Thyroid gland (tissue), 4 donors: ENCODE measurements around the gene AP2B1. TPM values are rescaled to one million over a fixed set of nuclear protein-coding genes. Genes with fewer than 3 reads are reported as not detected.

Experiments used
- DNase-seq, 2 donors: peaks; one replicate each; pipeline ENCODE4 v3.0.0-alpha.2; 2019
- H3K27ac ChIP-seq, 3 donors: fragments of 200-600 bp; sonication (generic); 1 replicate in 2 of 3; 2 replicates in 1 of 3; pipeline ENCODE4 v1.5.1; 2016 to 2019; ENCODE audit warnings: mild to moderate bottlenecking in 1 of 3, moderate library complexity in 1 of 3
- H3K27me3 ChIP-seq: fragments of 200-600 bp; sonication (generic); one replicate; pipeline ENCODE4 v1.5.1; 2019
- H3K36me3 ChIP-seq, 2 donors: fragments of 200-600 bp; sonication (generic); one replicate each; pipeline ENCODE4 v1.5.1; 2016 to 2019
- H3K4me1 ChIP-seq, 2 donors: fragments of 200-600 bp; sonication (generic); one replicate each; pipeline ENCODE4 v1.5.1; 2017 to 2019
- H3K4me3 ChIP-seq, 3 donors: fragments of 200-600 bp; sonication (generic); replicated peaks in 1 of 3; 1 replicate in 2 of 3; 2 replicates in 1 of 3; pipeline ENCODE4 v1.5.1; 2016; ENCODE audit warnings: mild to moderate bottlenecking in 1 of 3
- H3K9me3 ChIP-seq: fragments of 200-600 bp; sonication (generic); one replicate; pipeline ENCODE4 v1.5.1; 2017
- POLR2A ChIP-seq, 2 donors: fragments of 450-650 bp; IDR thresholded peaks; one replicate each; pipeline ENCODE4 v1.6.1; 2017; ENCODE audit warnings: antibody characterized with exemption in 2 of 2, mild to moderate bottlenecking in 2 of 2, moderate library complexity in 1 of 2
- WGBS, 2 donors: methylation state at CpG; one replicate each; pipeline ENCODE4 v1.1.5; 2017; 5-methylcytosine and 5-hydroxymethylcytosine counted together
- intact Hi-C: fragments of 100-400 bp; cut with DNase I; formaldehyde crosslinking; loops from one replicate; pipeline ENCODE4 v1.15.1; 2023
- total RNA-seq, 4 donors: library from RNA; depleted of rRNA; stranded (reverse); fragments of >200 nt; gene quantifications; one replicate each; pipeline ENCODE4 v1.2.3, GENCODE V29; 2016
- TF ChIP-seq, protein P1 (sequence below), 6 experiments: fragments of 200-600 bp in 3 of 6; fragments of 450-650 bp in 3 of 6; sonication (generic) in 3 of 6; IDR thresholded peaks; one replicate each; pipeline ENCODE4 v1.5.1; 2016 to 2019; ENCODE audit warnings: antibody characterized with exemption in 6 of 6, mild to moderate bottlenecking in 2 of 6, inconsistent platforms in 1 of 6, moderate library complexity in 1 of 6

AP2B1 gene
- total RNA-seq, 4 donors from 2014 or later: 105 to 162 (median 122) TPM

DNA sequence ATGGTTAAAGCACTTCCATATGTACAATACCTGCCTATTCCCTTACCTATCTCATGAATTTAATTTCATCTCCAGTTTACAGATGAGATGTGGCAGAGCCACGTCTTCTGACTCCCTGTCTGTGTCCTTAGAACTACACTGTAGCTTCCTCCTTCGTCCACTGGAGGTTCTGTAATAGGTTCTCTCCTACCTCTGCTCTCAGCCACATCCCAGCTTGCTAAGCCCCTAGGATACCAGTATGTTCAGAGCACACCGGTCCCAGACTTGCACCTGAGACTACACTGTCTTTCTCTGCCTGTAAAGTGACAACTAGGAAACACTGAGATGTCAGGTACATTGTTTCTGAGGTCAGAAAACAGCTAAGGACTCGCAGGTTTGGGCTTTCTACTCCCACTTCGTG, 140.5 kb downstream of the AP2B1 start:
- no peak for TF ChIP-seq POLR2A (IDR thresholded peaks at IDR 0.05)
- TF ChIP-seq, protein P1, sequence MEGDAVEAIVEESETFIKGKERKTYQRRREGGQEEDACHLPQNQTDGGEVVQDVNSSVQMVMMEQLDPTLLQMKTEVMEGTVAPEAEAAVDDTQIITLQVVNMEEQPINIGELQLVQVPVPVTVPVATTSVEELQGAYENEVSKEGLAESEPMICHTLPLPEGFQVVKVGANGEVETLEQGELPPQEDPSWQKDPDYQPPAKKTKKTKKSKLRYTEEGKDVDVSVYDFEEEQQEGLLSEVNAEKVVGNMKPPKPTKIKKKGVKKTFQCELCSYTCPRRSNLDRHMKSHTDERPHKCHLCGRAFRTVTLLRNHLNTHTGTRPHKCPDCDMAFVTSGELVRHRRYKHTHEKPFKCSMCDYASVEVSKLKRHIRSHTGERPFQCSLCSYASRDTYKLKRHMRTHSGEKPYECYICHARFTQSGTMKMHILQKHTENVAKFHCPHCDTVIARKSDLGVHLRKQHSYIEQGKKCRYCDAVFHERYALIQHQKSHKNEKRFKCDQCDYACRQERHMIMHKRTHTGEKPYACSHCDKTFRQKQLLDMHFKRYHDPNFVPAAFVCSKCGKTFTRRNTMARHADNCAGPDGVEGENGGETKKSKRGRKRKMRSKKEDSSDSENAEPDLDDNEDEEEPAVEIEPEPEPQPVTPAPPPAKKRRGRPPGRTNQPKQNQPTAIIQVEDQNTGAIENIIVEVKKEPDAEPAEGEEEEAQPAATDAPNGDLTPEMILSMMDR (IDR thresholded peaks at IDR 0.05): no peak
- Histone ChIP-seq H3K27me3 (no peaks in the 10 kb centered on the region), H3K36me3 (peaks cover 19 to 25% of the 10 kb centered on the region in 2 donors), H3K4me1 (peaks cover 22 to 32% of the 10 kb centered on the region in 2 donors), H3K27ac (no peak overlapping the region), H3K4me3 (no peak overlapping the region), H3K9me3 (no peaks in the 10 kb centered on the region)
- intact Hi-C loops: no loop called here
- WGBS, 2 donors: 91 to 92% methylated on average over 5 of the region's 5 CpGs
- DNase-seq: no peak

DNA sequence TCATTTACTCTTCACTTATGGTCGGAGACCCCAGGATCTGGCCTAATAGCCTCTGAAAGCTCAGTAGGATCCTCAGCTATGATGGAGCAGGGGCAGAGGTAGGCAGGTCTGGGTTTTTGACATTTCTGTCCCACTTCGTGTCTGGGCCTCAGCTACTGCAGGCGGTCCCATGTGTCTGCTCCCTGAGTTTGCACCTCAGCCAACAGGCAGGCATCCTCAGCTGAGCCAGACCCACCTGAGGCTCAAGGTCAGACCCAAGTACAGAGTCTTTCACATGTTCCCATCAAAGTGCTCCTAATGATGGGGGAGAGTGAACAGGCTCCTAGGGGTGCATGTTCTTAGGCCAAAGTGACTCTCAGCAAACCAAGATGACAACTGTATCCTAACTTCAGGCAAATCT, 141.4 kb downstream of the AP2B1 start:
- Histone ChIP-seq H3K36me3 (peaks cover 19 to 22% of the 10 kb centered on the region in 2 donors), H3K9me3 (no peaks in the 10 kb centered on the region), H3K27me3 (no peaks in the 10 kb centered on the region), H3K4me3 (no peak overlapping the region), H3K27ac (no peak overlapping the region), H3K4me1 (peaks cover 23 to 32% of the 10 kb centered on the region in 2 donors)
- 94% methylated on average over 3 of the region's 3 CpGs for WGBS, 2 donors
- DNase-seq: no peak
- intact Hi-C loops: no loop called here
- TF ChIP-seq, protein P1 (IDR thresholded peaks at IDR 0.05): no peak
- no peak for TF ChIP-seq POLR2A (IDR thresholded peaks at IDR 0.05)

DNA sequence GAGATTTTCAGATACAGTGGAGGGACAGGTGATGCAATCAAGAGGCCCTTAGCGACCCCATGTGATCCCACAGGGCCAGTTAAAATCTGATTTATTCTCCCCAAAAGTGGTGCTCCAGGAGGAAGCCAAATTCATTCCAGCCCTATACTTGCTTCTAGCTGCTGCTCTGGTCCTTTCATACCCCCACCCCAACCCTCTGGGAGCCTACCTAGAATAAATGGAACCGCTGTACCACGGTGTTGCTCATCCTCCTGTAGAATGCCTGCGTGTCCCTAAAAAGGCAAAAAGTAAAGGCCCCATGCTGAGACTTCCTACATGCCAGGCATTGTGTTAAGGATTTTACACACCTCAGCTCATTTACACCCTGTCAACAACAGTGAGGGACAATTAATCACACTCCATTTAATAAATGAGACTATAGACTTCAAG, 142.3 kb downstream of the AP2B1 start:
- Histone ChIP-seq H3K9me3 (no peaks in the 10 kb centered on the region), H3K36me3 (peaks cover 11 to 13% of the 10 kb centered on the region in 2 donors), H3K4me3 (no peak overlapping the region), H3K27me3 (no peaks in the 10 kb centered on the region), H3K27ac (no peak overlapping the region), H3K4me1 (peaks cover 23 to 32% of the 10 kb centered on the region in 2 donors)
- WGBS, 2 donors: 86 to 88% methylated on average over 4 of the region's 4 CpGs
- TF ChIP-seq, protein P1 (IDR thresholded peaks at IDR 0.05): no peak
- TF ChIP-seq POLR2A (IDR thresholded peaks at IDR 0.05): no peak
- no peak for DNase-seq
- intact Hi-C loops: no loop called here

DNA sequence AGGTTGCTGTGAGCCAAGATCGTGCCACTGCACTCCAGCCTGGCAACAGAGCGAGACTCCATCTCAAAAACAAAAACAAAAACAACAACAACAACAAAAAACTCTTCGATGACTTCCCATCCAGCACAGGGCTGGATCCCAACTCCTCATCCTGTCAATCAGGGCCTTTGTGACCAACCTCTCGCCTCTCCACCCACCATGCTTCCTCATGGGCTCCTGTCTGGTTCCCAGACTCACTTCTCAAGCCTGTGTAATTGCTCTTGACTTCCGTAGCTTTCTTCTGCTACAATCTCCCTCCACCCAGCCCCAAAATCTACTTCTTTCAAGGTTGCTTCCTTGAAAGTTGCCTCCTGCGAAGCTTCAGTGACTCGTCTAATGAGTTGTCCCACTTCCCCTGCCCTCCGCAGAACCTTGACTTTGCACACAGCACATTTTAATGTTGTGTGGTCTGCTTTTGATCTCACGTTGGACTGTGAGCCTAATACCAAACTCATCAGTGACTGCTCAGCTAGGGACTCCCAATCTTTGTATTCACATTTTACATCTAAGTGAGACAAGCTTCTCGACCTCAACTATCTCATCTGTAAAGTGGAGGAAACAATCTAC, 143.4 kb downstream of the AP2B1 start:
- peaks cover under 1 to 3% of the 10 kb centered on the region in 2 donors for H3K36me3 ChIP-seq
- DNase-seq: no peak
- no peak for TF ChIP-seq POLR2A (IDR thresholded peaks at IDR 0.05)
- TF ChIP-seq, protein P1 (IDR thresholded peaks at IDR 0.05): no peak
- intact Hi-C loops: no loop called here
- 88 to 89% methylated on average over 10 of the region's 10 CpGs for WGBS, 2 donors
- H3K4me1 ChIP-seq: peaks cover 30 to 38% of the 10 kb centered on the region in 2 donors
- no peak overlapping the region for H3K27ac ChIP-seq
- no peak overlapping the region for H3K4me3 ChIP-seq
- H3K27me3 ChIP-seq: no peaks in the 10 kb centered on the region
- H3K9me3 ChIP-seq: no peaks in the 10 kb centered on the region

DNA sequence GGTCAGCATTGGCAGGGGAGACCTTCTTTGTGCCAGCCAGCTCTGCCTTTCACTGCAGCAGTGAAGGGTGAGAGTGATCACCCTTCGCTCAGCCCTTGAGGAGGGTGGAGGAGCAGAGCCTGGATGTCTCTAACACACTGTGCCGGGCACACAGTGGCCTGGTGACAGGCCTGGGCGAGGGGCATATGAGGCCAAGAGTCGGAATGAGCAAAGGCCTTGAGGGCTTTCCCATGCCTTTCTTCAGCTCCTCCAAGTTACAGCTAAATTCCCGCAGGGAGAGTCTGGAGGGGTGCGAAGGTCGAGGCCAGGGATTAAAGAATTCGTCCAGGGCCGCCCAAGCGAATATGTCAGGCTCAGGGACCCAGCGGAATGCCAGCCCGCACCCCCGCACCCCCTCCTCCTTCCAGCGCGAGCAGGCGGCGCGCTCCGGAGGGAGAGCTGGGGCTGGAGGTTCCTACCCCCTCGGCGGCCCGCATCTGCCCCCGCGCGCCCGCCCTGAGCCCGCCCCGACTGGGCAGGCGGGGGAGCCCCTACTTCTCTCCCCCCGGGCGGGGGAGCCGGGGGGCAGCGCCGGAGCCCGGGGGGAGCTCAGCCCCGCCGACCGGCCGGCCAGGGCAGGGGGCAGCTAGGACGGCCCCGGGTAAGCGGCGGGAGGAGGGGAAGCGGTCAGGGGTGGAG, 144.3 kb downstream of the AP2B1 start, which contains the start of gene RASL10B:
Gene RASL10B, plus strand, starts transcription at position 401 of the 678 bp plus-strand sequence. CDS start 3,546 bp downstream, outside the sequence.
- H3K36me3 ChIP-seq: no peaks in the 10 kb centered on the region
- peak; percentile 58 to 68 for DNase-seq
- intact Hi-C loops: no loop called here
- 0 to 9% methylated on average over 4 to 13 of the region's 44 CpGs for WGBS, 2 donors
- H3K4me1 ChIP-seq: peaks cover 35 to 39% of the 10 kb centered on the region in 2 donors
- H3K9me3 ChIP-seq: no peaks in the 10 kb centered on the region
- H3K27ac ChIP-seq: peak within 1 kb of the TSS in 1 of 3 donors; percentile 24
- peak within 1 kb of the TSS in 2 of 3 donors; percentile 40 to 80 for H3K4me3 ChIP-seq
- peak in 1 of 2 donors; percentile 36 for TF ChIP-seq POLR2A (IDR thresholded peaks at IDR 0.05)
- TF ChIP-seq, protein P1 (IDR thresholded peaks at IDR 0.05): no peak
- H3K27me3 ChIP-seq: no peaks in the 10 kb centered on the region
